ENCODE results near the gene TRIM61.
A peak's percentile ranks its signal among the peaks of the same experiment; 100 is the strongest.
"Not testable (repeated sequence)": the region's sequence is repeated elsewhere in the genome, so short reads cannot be mapped to it uniquely, and the experiment has no call there.

Gene TRIM61

DNA sequence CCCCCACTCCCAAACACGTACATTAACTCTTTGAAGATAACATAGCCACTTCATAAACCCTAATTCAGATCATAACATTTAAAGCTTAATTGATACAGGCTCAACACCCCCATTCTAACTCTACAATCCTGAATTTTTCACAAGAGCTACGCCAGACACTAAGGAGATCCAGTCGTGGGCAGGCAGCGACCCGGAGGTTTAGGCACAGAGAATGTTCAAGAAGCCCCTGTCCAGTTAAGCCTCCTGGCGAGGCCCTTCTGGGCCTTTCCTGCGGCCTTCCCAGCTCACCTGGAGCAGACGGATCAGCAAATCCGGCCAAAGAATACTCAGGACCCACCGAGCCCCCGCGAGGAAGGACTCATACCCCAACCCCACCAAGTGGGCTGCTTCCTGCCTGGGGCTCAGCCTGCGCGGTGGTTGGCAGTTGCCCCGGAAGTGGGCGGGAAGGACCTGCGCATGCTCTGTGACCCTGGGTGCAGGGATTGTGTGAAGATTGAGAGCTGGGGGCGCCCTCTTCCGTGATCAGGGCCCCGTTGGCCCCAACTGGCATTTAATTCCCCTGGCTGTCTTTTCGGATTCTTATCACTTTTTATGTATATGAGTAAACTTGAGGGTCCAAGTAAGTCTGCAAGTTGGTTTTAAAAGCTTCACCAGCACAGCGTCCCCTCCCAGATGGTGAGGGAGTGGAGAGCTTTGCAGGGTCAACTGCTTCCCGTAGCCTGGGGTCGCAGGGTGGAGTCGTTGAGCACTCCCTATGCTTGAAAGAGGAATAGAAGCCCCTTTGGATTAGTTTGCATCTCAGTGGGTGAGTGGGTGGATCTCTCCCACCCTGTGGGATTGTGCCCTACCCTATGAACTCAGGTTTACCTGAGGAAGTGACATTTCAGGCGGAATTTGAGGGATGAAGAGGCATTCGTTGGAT is at the start of gene TRIM61:
Gene TRIM61 (minus strand): TSS at position 415 of the 922 bp plus-strand sequence. CDS start 7,655 bp downstream, outside the sequence.
- DNase-seq (ENCODE audit: low spot score), result peak; percentile 57

DNA sequence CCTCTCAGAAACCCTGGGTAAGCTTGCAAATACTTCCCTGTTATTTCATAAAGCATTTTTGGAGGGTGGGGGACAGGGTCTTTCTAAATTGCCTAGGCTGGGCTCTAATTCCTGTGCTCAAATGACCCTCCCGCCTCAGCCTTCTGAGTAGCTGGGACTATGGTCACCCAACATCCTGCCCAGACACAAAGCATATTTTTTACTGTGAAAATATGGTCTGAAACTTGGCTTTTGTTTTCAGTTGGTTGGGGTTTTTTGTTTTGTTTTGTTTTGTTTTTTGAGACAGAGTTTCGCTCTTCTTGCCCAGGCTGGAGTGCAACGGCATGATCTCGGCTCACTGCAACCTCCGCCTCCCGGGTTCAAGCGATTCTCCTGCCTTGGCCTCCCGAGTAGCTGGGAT is 48.3 kb upstream of the TRIM61 start:
- DNase-seq (ENCODE audit: low spot score), result not testable (repeated sequence)

DNA sequence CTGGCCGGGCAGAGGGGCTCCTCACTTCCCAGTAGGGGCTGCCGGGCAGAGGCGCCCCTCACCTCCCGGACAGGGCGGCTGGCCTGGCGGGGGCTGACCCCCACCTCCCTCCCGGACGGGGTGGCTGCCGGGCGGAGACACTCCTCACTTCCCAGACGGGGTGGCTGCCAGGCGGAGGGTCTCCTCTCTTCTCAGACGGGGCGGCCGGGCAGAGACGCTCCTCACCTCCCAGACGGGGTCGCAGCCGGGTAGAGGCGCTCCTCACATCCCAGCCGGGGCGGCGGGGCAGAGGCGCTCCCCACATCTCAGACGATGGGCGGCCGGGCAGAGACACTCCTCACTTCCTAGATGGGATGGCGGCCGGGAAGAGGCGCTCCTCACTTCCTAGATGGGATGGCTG is 42.5 kb upstream of the TRIM61 start:
- DNase-seq (ENCODE audit: low spot score), result not testable (repeated sequence)

DNA sequence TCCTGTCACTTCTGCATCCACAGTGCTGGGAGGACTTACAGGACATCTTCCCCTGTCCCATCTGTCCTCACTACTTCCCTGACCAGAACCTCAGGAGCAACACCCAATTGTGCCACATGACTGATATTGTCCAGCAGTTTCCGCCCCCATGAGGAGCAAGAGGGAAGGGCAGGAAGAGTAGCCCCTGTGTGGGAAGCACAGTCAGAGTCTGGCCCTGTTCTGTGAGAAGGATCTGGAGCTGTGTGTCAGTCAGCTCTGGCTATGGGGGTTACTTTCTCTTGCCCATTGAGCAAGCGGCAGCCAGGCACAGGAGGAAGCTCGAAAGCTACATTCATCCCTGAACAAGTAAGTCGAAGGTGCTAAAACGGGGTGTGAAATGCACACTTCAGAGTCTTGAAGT is 39.5 kb upstream of the TRIM61 start:
- no peak for DNase-seq (ENCODE audit: low spot score)

DNA sequence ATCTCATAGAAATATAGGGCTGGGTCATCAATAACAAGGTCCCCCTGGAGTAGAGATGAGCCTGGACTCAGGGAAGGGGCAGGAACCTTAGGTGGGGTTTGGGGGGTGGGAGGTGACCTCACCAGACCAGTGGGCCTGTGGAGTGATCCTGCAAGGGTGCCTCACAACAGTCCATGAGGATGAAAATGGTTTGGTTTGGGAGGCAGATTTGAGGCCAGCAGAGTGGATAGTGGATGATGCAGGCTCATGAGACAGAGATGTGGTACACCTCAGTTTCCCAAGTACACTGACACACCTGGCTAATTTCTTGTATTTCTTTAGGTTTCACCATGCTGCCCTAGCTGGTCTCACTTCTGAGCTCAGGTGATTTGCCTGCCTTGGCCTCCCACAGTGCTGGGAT is 36.2 kb upstream of the TRIM61 start:
- no peak for DNase-seq (ENCODE audit: low spot score)

DNA sequence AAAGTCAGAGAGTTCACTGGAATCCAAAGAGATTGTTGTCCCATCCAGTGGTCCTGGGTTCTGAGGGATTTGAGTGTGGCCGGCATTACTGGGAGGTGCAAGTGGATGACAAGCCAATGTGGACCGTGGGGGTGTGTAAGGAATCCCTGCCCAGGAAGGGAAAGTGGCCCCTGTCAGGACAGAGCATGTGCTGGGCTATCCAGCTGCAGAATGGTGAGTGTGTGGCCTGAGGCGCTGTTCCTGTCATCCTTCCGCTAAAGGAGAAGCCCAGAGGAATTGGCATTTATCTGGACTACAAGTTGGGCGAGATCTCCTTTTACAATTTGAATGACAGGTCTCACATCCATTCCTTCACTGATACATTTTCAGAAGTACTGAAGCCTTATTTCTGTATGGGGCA is 33.9 kb upstream of the TRIM61 start:
- no peak for DNase-seq (ENCODE audit: low spot score)

DNA sequence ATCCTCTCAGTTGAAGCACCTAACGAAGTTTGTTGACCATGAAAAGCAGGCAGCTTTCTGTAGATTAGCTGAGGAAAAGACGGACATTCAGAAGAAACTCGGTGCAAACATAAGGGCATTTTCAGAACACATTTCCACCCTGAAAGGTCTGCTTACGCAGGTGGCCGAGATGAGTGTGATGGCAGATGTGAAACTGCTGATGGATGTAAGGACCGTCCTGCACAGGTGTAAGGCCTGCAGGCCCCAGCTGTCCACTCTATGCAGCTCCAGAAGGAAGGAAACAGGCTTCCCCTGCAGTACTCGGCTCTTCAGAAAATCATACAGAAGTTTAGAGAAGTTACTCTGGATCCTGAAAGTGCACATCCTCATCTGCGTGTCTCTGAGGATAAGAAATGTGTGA is 33.5 kb upstream of the TRIM61 start:
- no peak for DNase-seq (ENCODE audit: low spot score)

DNA sequence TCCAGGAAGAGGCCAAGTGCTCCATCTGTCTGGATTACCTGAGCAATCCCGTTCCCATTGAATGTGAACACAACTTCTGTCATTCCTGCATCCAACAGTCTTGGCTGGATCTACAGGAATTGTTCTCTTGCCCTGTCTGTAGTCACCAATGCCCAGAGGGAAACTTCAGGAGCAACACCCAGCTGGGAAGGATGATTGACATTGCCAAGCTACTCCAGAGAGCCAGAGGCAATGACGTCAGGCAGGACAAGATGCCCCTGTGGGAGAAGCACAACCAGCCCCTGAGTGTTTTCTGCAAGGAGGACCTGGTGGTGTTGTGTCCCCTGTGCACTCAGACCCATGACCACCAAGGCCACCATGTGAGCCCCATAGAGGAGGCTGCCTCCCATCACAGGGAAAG is 33.0 kb upstream of the TRIM61 start:
- no peak for DNase-seq (ENCODE audit: low spot score)

DNA sequence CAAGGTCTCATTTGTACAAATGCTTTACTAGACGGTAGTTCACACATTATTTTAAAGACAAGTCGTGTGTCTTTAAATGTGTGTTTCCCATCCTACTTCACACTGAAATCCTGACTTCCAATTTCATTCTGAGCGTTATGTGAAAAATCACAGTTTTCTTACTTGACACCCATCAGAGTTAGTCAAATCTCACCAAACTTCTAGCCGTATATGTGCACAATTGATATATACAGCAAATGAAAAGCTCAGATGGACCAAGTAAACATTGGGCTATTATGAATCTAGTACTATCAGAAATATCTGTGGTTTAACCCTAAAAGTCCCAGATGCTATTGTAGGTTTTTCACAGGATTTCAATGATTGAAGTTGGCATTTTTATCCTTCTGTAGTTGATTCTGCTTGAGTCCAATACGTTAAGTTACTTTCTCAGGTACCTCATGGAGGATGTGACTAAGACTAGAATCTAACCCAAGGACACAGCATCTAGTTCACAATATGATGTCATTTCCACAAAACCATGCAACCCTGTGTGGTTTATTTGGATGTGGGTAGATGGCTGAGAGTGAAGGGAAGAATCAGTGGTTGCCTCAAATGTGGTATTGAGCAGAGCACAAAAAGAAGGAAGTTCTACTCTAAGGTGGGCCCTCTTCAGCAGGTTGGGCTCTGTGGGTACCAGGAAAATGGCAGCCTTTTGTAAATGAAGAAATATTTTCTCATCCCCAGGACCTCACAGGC is 32.2 kb upstream of the TRIM61 start:
- DNase-seq (ENCODE audit: low spot score), result no peak

DNA sequence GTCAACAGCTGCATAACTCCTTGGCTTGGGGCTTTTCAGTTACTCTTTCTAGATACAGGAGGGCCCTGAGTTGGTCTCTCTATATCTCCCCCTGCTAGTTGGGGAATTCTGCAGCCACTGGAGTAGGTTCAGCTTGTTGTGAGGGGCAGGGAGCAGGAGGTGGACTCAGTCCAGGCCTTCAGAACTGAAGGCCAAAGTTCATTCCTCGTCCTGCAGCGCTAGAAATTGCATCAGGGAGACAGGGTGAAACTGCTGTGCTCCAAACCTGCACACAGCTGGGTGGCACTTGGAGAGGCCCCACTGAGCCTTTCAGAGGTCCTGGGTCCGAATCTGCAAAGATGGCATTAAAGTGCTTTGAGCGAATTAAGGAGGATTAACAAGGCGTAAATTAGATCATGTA is 29.4 kb upstream of the TRIM61 start:
- DNase-seq (ENCODE audit: low spot score), result no peak

DNA sequence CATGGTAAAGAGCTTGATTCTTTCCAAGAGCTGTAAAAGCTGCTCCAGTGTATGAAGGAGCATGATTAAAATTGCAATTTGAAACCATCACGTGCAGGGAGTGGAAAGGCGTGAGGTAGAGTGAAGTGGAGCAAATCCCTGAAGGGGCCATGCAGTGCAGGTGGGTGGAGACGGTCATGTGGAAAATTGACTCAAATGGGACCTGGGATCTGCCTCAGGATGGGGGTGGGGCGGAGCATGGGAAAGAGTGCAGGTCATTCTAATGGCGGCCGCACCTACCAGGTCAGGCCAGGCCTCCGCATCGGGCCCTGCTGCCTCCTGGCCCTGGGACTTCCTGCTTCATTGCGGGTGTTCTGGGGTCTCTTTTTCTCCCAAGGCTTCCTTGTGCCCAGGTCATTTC is 29.0 kb upstream of the TRIM61 start:
- no peak for DNase-seq (ENCODE audit: low spot score)

DNA sequence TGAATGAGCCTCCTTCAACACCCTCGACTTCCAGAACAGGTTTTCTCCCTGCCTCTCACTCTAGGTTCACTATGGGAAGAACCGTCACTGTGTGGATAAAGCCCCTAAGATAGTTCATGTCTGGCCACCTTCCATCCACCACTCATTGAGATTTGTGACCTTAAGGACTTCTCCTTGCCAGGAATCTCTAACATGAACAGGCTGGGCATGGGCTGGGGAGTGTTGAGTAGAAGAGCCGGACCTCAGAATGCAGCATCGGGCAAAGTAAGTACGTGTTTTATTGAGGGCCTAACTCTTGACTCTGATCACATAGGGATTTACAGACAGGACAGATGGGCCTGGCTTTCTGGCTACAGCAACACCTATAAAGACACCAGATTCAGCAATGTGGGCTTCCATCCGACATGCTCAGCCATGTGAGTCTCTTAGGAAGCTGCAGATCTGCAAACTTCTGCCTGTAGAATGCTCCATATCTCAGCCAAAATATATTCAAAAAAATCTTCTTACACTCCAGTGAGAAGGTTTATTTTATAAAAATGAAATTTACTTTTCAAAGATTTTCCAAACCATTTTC is 28.0 kb upstream of the TRIM61 start:
- no peak for DNase-seq (ENCODE audit: low spot score)

DNA sequence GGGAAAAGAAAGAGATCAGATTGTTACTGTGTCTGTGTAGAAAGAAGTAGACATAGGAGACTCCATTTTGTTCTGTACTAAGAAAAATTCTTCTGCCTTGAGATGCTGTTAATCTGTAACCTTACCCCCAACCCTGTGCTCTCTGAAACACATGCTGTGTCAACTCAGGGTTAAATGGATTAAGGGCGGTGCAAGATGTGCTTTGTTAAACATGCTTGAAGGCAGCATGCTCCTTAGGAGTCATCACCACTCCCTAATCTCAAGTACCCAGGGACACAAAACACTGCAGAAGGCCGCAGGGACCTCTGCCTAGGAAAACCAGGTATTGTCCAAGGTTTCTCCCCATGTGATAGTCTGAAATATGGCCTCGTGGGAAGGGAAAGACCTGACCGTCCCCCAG is 24.5 kb upstream of the TRIM61 start:
- not testable (repeated sequence) for DNase-seq (ENCODE audit: low spot score)

DNA sequence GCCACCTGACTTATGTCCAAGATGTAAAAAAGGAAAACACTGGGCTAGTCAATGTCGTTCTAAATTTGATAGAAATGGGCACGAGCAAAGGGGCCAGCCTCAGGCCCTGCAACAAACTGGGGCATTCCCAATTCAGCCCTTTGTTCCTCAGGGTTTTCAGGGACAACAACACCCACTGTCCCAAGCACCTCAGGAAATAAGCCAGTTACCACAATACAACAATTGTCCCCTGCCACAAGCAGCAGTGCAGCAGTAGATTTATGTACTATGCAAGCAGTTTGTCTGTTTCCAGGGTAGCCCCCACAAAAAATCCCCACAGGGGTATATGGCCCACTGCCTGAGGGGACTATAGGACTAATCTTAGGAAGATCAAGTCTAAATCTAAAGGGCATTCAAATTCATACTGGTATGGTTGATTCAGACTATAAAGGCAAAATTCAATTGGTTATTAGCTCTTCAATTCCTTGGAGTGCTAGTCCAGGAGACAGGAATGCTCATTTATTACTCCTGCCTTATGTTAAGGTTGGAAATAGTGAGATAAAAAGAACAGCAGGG is 21.1 kb upstream of the TRIM61 start:
- DNase-seq (ENCODE audit: low spot score), result not testable (repeated sequence)

DNA sequence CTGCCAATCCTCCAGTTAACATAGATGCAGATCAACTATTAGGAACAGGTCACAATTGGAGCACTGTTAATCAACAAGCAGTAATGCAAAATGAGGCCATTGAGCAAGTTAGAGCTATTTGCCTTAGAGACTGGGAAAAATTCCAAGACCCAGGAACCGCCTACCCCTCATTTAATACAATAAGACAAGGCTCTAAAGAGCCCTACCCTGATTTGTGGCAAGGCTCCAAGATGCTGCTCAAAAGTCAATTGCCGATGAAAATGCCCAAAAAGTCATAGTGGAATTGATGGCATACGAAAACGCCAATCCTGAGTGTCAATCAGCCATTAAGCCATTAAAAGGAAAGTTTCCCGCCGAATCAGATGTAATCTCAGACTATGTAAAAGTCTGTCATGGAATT is 20.5 kb upstream of the TRIM61 start:
- no peak for DNase-seq (ENCODE audit: low spot score)

DNA sequence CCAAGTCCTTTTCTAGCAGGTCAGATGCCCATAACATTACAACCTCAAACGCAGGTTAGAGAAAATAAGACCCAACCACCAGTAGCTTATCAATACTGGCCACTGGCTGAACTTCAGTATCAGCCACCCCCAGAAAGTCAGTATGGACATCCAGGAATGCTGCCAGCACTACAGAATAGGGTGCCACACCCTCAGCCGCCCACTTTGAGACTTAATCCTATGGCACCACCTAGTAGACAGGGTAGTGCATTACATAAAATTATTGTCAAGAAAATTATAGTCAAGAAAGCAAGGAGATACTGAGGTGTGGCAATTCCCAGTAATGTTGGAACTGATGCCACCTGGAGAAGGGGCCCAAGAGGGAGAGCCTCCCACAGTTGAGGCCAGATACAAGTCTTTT is 19.9 kb upstream of the TRIM61 start:
- no peak for DNase-seq (ENCODE audit: low spot score)

DNA sequence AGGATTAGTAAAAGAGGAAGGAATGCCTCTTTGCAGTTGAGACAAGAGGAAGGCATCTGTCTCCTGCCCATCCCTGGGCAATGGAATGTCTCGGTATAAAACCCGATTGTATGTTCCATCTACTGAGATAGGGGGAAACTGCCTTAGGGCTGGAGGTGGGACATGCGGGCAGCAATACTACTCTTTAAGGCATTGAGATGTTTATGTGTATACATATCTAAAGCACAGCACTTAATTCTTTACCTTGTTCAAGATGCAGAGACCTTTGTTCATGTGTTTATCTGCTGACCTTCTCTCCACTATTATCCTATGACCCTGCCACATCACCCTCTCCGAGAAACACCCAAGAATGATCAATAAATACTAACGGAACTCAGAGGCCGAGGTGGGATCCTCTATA is 18.7 kb upstream of the TRIM61 start:
- not testable (repeated sequence) for DNase-seq (ENCODE audit: low spot score)

DNA sequence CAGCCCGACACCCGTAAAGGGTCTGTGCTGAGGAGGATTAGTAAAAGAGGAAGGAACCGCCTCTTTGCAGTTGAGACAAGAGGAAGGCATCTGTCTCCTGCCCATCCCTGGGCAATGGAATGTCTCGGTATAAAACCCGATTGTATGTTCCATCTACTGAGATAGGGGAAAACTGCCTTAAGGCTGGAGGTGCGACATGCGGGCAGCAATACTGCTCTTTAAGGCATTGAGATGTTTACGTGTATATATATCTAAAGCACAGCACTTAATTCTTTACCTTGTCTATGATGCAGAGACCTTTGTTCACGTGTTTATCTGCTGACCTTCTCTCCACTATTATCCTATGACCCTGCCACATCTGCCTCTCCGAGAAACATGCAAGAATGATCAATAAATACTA is 13.3 kb upstream of the TRIM61 start:
- DNase-seq (ENCODE audit: low spot score), result not testable (repeated sequence)

DNA sequence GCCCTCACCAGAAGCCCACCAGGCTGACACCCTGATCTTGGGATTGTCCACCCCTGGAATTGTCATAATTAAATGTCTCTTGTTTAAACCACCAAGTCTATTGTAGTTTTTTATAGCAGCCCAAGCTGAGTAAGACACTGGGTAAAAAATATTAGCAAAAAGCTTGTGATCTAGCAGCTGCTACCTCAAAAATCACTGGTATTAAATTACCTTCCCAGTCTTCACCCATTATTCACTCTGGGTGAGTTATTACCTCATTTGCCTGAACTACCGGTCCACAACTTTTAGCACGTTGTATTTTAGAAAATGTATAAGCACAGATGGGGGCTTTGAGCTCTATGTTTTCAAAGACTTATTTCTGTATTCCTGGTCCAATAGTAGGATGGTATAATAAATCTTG is 12.0 kb upstream of the TRIM61 start:
- DNase-seq (ENCODE audit: low spot score), result no peak

DNA sequence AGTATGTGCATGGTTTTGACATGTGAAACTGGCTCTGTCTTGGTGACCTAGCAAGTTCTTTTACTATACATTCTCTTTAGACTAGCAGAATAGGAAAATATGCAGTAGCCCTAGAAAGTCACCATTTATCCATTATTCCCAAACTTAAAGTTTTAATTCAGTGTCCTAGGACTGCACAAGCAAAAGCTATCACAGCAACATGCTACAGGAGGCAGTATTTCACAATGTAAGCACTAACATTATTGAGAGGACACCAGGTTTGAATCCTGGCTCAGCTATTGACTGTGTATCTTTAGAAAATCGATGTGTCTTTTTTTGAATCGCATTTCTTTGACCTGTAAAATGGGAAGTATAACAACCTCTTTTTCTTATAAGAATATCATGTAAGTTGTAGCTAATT is 5.5 kb downstream of the TRIM61 start:
- DNase-seq (ENCODE audit: low spot score), result not testable (repeated sequence)

DNA sequence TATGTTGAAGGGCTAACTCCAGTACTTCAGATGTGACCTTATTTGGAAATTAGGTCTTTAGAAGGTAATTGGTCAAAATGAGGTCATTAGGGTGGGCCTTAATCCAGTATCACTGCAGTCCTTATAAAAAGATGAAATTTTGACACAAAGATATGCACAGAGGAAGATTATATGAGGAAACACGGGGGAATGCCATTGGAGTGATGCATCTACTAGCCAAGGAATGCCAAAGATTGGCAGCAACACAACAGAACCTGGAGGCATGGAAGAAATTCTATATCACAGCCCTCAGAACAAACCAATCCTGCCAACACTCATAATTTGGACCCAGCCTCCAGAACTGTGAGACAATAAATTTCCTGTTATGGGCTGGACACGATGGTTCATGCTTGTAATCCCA is 17.6 kb downstream of the TRIM61 start:
- no peak for DNase-seq (ENCODE audit: low spot score)

DNA sequence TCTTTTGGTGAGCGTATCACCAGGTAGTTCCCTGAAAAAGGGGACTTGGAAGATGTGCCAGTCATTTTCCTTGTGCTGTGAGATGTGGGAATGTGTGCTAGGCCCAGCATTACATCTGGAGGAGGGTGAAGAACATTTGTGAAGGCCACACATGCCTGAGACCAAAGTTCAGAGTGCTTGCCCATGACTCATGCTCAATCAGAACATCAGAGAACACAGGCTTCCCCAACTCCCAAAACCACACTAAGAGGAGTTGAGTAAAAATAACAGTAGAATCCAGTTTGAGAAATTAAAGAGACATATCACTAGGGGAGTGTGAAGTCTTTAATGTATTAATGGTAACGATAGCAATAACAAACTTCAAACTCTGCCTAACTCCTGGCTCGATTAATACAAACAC is 18.0 kb downstream of the TRIM61 start:
- not testable (repeated sequence) for DNase-seq (ENCODE audit: low spot score)
